Erythroblast (primary cell): Measurements from ENCODE around the gene STK17B.

Source experiments
- GATA1 ChIP-seq: IDR thresholded peaks from 2 replicates; pipeline ENCODE4 v1.6.1; 2011; ENCODE audit warnings: low read depth, mild to moderate bottlenecking, control low read depth, low read length, moderate library complexity
- POLR2A ChIP-seq: IDR thresholded peaks from 2 replicates; pipeline ENCODE4 v1.6.1; 2011; ENCODE audit warnings: mild to moderate bottlenecking, low read length

DNA sequence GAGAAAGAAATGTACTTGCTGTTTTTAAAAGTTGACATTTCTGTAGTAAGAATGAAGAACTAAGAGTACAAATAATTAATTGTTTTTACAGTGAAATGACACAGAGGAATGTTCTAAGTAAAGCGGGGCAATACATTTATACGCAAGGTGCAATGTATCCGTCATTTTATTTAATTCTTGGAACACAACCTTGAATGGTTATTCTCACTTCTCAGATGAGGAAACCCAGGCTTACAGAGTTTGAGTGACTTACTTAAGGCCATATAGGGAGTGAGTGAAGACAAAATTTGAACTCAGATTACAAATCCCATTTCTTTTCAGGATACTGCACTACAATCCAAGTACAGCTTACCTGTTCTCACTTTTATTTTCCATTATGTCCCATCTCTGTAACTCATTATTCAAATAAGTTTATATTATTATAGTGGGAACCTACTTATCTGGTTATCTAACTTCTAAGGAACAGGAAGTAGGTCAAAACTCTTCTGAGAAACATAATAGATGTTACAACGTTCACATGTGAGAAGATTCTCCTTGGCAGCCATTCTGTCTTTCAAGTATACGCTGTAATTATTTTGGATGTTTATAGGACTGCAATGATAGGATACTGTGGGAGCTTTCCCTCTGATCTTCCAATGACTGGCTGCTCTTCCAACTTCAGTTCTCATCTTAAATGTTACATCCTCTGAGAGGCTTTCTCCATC lies 12.3 kb upstream of the STK17B start:
- TF ChIP-seq POLR2A (no peak), GATA1 (no peak)
